K562 (cell line): ENCODE results near the gene POLD2. TPM values are rescaled to one million over a fixed set of nuclear protein-coding genes. Genes with fewer than 3 reads are reported as not detected.

ENCODE experiments used
- CTBP1 ChIP-seq: fragments of 450-650 bp; IDR thresholded peaks from 2 replicates; pipeline ENCODE4 v1.6.1; 2016; ENCODE audit warnings: borderline replicate concordance
- ETS1 ChIP-seq: conservative IDR thresholded peaks from 2 replicates; pipeline ENCODE4 v1.6.1; 2011; ENCODE audit warnings: low read depth, mild to moderate bottlenecking, low read length; ENCODE audit not compliant: control insufficient read depth
- ETS2 ChIP-seq: IDR thresholded peaks from 2 replicates; pipeline ENCODE4 v1.6.1; 2016; ENCODE audit warnings: borderline replicate concordance, missing genetic modification characterization, mild to moderate bottlenecking, moderate library complexity, missing compliant biosample characterization; ENCODE audit not compliant: poor library complexity, severe bottlenecking
- EWSR1 ChIP-seq: fragments of 450-650 bp; IDR thresholded peaks from 2 replicates; pipeline ENCODE4 v1.6.1; 2018; ENCODE audit warnings: borderline replicate concordance, mild to moderate bottlenecking, low read depth, moderate library complexity; ENCODE audit not compliant: partially characterized antibody
- FOS ChIP-seq: IDR thresholded peaks from 3 replicates; pipeline ENCODE4 v1.6.1; 2011; ENCODE audit not compliant: insufficient read length; ENCODE audit errors: extremely low read depth
- HCFC1 ChIP-seq: IDR thresholded peaks from 2 replicates; pipeline ENCODE4 v1.6.1; 2012; ENCODE audit warnings: low read depth, low read length, improper control_type of control experiment
- ILK ChIP-seq: fragments of 450-650 bp; IDR thresholded peaks from 2 replicates; pipeline ENCODE4 v1.6.1; 2016; ENCODE audit warnings: missing genetic modification characterization, low read depth, mild to moderate bottlenecking, missing compliant biosample characterization, moderate library complexity, borderline replicate concordance
- NEUROD1 ChIP-seq: fragments of 150-350 bp; IDR thresholded peaks from 2 replicates; pipeline ENCODE4 v1.6.1; 2014; ENCODE audit warnings: borderline replicate concordance, low read length, low read depth; ENCODE audit not compliant: partially characterized antibody
- NFIC ChIP-seq: fragments of 450-650 bp; IDR thresholded peaks from 2 replicates; pipeline ENCODE4 v1.6.1; 2017; ENCODE audit warnings: mild to moderate bottlenecking, inconsistent platforms
- TAL1 ChIP-seq: fragments of 450-650 bp; IDR thresholded peaks from 2 replicates; pipeline ENCODE4 v1.6.1; 2016; ENCODE audit warnings: mild to moderate bottlenecking
- ZNF23 ChIP-seq: fragments of 250-450 bp; sonication (Bioruptor Pico); IDR thresholded peaks from 2 replicates; pipeline ENCODE4 v1.4.0; 2020; ENCODE audit warnings: mild to moderate bottlenecking
- ZNF407 ChIP-seq: fragments of 450-650 bp; IDR thresholded peaks from 2 replicates; pipeline ENCODE4 v1.6.1; 2016; ENCODE audit warnings: low read depth
- ZNF655 ChIP-seq: fragments of 250-450 bp; sonication (Bioruptor Pico); IDR thresholded peaks from 2 replicates; pipeline ENCODE4 v1.5.0; 2021
- ZNF764 ChIP-seq: fragments of 250-450 bp; sonication (Bioruptor Pico); IDR thresholded peaks from 2 replicates; pipeline ENCODE4 v1.4.0; 2020; ENCODE audit warnings: low read depth, mild to moderate bottlenecking, moderate library complexity
- ZNF77 ChIP-seq: fragments of 250-450 bp; sonication (Bioruptor Pico); IDR thresholded peaks from 2 replicates; pipeline ENCODE4 v1.5.0; 2020
- polyA plus RNA-seq, 8 experiments: library from polyadenylated mRNA; depleted of rRNA in 4 of 8; stranded (reverse) in 5 of 8; unstranded in 3 of 8; fragments of >200 nt; fragmentation: Nextera tagmentation in 2 of 8; fragmentation: Illumina TruSeq in 1 of 8; extraction: Ambion mirVana in 2 of 8; extraction: Trizol in 1 of 8; gene quantifications; 2 replicates each; pipeline versions ENCODE4 v1.2.1 to v1.2.3, GENCODE V29; 2011 to 2014; ENCODE audit warnings: inconsistent platforms in 1 of 8, missing spikeins in 1 of 8
- total RNA-seq, 7 experiments: library from RNA; depleted of rRNA in 6 of 7; stranded (reverse); fragments of >200 nt in 6 of 7; fragmentation: Illumina TruSeq in 2 of 7; extraction: Trizol in 2 of 7; gene quantifications; 2 replicates each; pipeline versions ENCODE4 v1.2.1 to v1.2.3, GENCODE V29; 2011 to 2021; ENCODE audit warnings: low replicate concordance in 1 of 7
- TF ChIP-seq, protein P1 (sequence below): fragments of 450-650 bp; IDR thresholded peaks from 2 replicates; pipeline ENCODE4 v1.6.1; 2016; ENCODE audit warnings: low read depth, mild to moderate bottlenecking, moderate library complexity

The POLD2 gene
- total and polyA plus RNA-seq, 9 of the 15 experiments (the other 6 are each of a cell fraction or from before 2014, with no cell fraction given) = 29.7 to 259 (median 225) TPM

DNA sequence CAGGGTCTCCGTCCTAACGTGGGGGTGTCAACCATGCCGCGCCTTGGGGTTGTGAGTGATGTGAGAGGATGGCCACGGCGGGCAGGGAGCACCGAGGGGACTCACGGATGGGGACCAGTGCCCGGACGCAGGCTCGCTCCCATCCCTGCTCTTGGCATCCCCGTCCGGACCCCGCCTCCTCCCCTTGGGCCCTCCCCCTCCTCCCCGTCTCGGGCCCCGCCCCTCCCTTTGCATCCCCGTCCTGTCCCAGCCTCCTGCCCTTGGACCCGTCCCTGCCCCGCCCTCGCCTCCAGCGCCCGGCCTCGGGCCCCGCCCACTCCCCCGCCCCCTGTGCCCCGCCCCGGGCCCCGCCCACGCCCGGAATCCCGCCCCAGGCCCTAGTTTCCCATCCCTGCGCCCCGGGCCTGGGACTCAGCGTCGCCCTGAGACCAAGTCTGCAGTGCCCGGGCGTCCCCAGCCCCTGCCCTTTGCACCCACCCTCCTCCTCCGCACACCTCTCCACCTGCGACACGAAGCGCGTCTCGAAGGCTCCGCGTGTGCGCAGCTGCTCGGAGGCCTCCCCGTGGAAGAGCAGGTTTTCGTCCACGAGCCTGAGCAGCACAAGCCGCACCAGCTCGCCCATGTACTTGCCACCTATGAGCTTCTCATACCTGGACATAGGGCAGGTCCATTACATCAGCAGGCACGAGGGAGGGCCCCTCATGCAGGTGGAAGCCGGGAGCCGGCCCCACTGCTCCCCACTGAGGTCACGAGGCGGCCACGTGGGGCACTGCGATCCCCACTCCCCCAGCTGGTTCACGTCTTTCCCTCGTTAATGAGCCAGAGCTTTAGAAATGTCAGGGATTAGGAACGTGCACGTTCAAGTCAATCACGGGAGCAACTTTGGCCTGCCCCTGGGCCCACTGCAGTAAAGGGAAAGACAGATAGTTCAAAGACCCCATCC, 22.9 kb upstream of the POLD2 start (continued):
- TF ChIP-seq ETS1 (no peak), NFIC (no peak), ZNF77 (no peak), HCFC1 (no peak), NEUROD1 (no peak), ILK (tag) (no peak), TAL1 (no peak), ZNF407 (no peak), ZNF655 (no peak), FOS (no peak), ZNF764 (no peak), ZNF23 (CRISPR knock-in tag) (no peak), ETS2 (tag) (no peak), CTBP1 (no peak), EWSR1 (no peak)
- TF ChIP-seq, protein P1, sequence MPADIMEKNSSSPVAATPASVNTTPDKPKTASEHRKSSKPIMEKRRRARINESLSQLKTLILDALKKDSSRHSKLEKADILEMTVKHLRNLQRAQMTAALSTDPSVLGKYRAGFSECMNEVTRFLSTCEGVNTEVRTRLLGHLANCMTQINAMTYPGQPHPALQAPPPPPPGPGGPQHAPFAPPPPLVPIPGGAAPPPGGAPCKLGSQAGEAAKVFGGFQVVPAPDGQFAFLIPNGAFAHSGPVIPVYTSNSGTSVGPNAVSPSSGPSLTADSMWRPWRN = no peak
